GM10248 (cell line): ENCODE data around the gene CALD1.

Experiments used
- CTCF ChIA-PET: fragments of 300-600 bp; sonication (Branson Sonifier 250); formaldehyde crosslinking; extraction: SDS; loops from one replicate; lab custom pipeline; 2021; ENCODE audit warnings: antibody characterized with exemption; lab: Yijun Ruan, JAX
- POLR2A ChIA-PET: fragments of 350-650 bp; sonication (Branson Sonifier 250); formaldehyde crosslinking; extraction: SDS; loops from one replicate; lab custom pipeline; 2020; ENCODE audit warnings: antibody characterized with exemption; lab: Yijun Ruan, JAX
- DNase-seq: peaks from one replicate; pipeline ENCODE4 v3.0.0; 2012; ENCODE audit errors: extremely low spot score
- TF ChIP-seq, protein P1 (sequence below): IDR thresholded peaks from 2 replicates; pipeline ENCODE4 v1.5.1; 2012; ENCODE audit warnings: mild to moderate bottlenecking, low read depth; ENCODE audit errors: extremely low read depth, missing control alignments, control extremely low read depth

The CALD1 gene

DNA sequence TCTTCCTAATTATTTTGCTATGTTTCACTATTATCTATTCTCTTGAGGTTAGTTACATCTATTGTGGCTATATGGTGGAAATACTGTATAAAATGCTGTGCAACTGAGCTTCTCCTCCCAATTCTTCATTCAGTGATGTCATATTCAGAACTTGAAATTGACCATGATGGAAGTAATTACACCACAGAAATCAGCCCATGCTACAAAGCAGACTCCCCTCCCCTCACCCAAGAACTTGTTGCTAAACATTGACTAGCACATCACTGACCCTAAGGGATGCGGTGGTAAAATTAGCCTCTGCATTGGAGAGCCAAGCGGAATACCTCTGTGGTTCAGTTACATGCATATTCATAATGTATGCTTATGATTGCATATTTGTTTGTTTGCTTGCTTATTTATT is 8.8 kb downstream of the CALD1 start:
- ChIA-PET POLR2A (no interaction called here), CTCF (no interaction called here)
- TF ChIP-seq, protein P1, sequence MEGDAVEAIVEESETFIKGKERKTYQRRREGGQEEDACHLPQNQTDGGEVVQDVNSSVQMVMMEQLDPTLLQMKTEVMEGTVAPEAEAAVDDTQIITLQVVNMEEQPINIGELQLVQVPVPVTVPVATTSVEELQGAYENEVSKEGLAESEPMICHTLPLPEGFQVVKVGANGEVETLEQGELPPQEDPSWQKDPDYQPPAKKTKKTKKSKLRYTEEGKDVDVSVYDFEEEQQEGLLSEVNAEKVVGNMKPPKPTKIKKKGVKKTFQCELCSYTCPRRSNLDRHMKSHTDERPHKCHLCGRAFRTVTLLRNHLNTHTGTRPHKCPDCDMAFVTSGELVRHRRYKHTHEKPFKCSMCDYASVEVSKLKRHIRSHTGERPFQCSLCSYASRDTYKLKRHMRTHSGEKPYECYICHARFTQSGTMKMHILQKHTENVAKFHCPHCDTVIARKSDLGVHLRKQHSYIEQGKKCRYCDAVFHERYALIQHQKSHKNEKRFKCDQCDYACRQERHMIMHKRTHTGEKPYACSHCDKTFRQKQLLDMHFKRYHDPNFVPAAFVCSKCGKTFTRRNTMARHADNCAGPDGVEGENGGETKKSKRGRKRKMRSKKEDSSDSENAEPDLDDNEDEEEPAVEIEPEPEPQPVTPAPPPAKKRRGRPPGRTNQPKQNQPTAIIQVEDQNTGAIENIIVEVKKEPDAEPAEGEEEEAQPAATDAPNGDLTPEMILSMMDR: no peak
- no peak for DNase-seq

DNA sequence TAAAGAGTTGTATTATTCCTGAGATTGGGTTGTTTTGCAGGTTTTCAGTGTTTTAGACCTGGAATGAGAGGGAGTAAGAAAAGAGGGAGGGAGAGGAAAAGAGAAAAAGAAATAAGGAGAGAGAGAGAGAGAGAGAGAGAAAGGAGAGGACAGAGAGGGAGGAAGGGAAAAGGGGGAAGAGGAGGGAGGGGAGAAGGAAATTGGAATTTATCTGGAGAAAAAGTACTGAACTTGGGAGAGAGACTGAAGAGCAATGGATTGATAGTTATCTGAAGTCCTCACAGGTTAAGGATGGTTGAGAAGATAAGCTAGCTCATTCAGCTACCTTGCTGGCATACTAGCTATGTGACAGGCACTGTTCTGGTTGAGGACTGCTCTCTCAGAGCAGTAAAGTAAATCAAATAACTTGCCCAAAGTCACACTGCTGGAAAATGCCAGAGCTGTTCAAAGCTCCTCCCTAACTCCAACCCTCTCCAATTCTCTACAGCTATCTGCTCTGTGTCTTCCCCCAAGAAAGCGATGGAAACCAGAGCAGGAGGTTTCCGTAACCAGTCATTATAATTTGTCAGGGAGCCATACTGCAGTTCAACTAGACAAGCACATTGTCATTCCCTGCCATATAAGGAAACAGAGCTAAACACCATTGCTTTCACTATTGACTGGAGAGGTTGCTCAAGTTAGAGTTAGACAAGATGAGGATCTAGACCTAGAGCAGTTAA is 10.7 kb downstream of the CALD1 start:
- CTCF ChIA-PET: interaction anchor here (0.8 to 1.4 kb wide), 4 partner anchors 20 to 38 kb away, joined by 3 to 4 read pairs (median 3); no protein-coding TSS in a partner anchor
- POLR2A ChIA-PET: no interaction called here
- no peak for DNase-seq
- TF ChIP-seq, protein P1: no peak

DNA sequence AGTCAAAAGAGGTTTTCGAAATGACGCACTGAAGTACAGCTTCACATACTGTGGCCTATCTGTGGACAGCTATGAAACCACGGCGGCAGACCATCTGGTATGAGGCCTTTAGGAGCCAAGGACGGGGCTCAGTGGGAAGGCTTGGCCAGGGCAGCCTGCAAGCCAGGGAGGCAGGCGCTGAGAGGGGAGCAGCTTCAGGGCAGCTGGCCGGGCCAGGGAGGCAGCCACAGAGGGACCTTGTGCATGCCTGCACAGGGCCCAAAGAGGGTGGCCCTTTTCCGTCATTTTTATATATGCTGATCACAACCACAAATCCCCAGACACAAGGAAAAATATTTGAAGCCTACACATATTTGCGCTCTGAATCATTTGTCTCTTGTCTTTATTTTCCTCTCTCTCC is 13.5 kb downstream of the CALD1 start:
- no peak for DNase-seq
- TF ChIP-seq, protein P1: no peak
- ChIA-PET POLR2A (no interaction called here), CTCF (interaction anchor here (1.5 kb wide), 1 partner anchor 11 kb away, joined by 3 read pairs; no protein-coding TSS in a partner anchor)

- POLR2A ChIA-PET: no interaction called here
- CTCF ChIA-PET: interaction anchor here (0.8 to 1.2 kb wide), 2 partner anchors 19 to 63 kb away, joined by 3 read pairs; no protein-coding TSS in a partner anchor
- no peak for DNase-seq
- TF ChIP-seq, protein P1: no peak
Measured at GRCh38 chr7:134795231-134795630, 15.8 kb downstream of the CALD1 start.

- ChIA-PET POLR2A (no interaction called here), CTCF (no interaction called here)
- TF ChIP-seq, protein P1: no peak
- DNase-seq: no peak
Measured at GRCh38 chr7:134798155-134798554, 18.7 kb downstream of the CALD1 start.

DNA sequence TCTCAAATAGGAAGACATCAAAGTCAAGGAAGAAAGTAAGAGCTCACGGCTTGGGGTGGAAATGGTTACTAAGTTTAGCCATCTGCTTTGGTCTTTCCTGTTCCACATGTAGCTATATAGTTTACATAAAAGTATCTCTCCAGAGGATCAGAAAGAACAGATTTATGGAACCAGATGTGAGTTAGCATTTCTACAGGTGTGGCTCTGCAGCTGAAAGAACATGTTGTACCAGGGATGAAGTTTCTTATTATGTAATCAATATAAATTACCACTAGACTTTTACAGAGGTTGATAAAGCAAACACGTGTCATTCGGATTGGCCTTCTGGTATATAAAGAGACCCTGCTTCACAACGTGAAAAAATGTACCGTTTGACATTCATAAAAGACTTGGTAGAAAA is 19.9 kb downstream of the CALD1 start:
- DNase-seq: no peak
- POLR2A ChIA-PET: no interaction called here
- TF ChIP-seq, protein P1: no peak
- CTCF ChIA-PET: no interaction called here
